ENCODE measurements around the gene SLC43A3. TPM values are rescaled to one million over a fixed set of nuclear protein-coding genes. Genes with fewer than 3 reads are reported as not detected.

The SLC43A3 gene
- total RNA-seq, 1 donor from 2014 or later, result 117 TPM

GRCh38 chr11:57378186-57378585 is 48.7 kb downstream of the SLC43A3 start:
- Histone ChIP-seq H3K4me1 (no peaks in the 10 kb centered on the region), H3K4me3 (no peak overlapping the region), H3K9me3 (no peaks in the 10 kb centered on the region), H3K27me3 (no peaks in the 10 kb centered on the region), H3K36me3 (no peaks in the 10 kb centered on the region), H3K27ac (no peak overlapping the region)
- no peak for TF ChIP-seq CTCF (IDR thresholded peaks at IDR 0.05)
- intact Hi-C loops (cut with DNase I), result no loop called here
- no peak for ATAC-seq
- no peak for DNase-seq

DNA sequence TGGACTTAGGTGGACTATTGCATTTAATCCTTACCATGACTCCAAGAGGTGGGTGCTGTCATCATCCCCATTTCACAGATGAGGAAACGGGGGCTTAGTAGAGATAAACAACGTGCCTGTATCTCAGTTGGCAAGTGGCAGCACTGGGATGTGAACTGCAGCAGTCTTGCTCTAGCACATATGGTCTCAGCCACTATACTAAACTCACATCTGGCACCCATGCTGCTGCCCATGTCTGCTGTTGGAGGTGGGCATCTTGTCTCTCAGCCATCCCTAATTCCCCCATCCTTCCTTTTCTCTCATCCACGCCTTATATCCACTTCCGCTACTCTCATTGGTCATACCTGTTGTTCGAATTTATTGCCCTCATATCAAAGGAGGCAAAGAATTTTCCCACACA is 49.8 kb downstream of the SLC43A3 start:
- H3K27ac ChIP-seq, result no peak overlapping the region
- no peak overlapping the region for H3K4me3 ChIP-seq
- H3K36me3 ChIP-seq, result no peaks in the 10 kb centered on the region
- no peaks in the 10 kb centered on the region for H3K4me1 ChIP-seq
- H3K9me3 ChIP-seq, result no peaks in the 10 kb centered on the region
- intact Hi-C loops (cut with DNase I), result no loop called here
- TF ChIP-seq CTCF (IDR thresholded peaks at IDR 0.05), result no peak
- ATAC-seq (no peak), DNase-seq (no peak)
- no peaks in the 10 kb centered on the region for H3K27me3 ChIP-seq

DNA sequence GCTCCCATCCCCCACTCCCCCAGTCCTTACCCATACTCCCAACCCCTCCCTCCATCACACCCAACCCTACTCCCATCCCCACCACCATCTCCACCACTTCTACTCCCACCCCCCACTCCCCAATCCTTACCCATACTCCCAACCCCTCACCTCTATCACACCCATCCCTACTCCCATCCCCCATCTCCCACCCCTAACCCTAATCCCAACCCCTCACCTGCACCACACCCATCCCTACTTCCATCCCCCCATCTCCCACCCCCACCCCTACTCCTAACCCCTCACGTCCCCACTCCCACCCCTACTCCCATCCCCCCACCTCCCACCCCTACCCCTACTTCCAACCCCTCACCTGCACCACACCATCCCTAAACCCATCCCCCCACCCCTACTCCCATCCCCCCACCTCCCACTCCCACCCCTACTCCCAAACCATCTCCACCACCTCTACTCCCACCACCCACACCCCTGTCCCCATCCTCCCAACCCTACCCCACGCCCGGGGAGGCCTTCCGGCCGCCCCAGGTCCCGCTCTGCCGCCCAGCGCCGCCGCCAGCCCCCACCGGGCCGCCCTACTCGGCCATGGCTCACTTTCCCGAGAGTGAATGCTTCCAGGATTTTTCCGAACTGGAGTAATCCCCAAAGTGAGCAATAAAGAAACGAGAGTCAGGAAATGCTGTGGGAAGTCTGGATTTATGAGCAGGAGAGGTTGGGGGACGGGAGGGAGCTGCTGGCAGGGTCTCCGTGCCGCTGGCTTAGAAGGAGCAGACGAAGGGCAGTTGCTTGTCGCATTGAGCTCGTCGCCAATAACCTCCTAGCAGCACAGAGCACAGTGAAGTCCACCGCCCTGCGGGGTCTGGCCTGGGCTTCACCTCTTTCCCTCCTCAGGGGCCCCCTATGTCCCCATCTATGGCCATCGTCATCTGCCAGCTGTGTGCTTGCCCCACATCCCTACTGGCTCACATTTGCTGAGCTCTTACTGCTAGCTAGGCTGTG is 50.5 kb downstream of the SLC43A3 start:
- no peak overlapping the region for H3K4me3 ChIP-seq
- TF ChIP-seq CTCF (IDR thresholded peaks at IDR 0.05), result no peak
- DNase-seq, result no peak
- H3K36me3 ChIP-seq, result no peaks in the 10 kb centered on the region
- no peaks in the 10 kb centered on the region for H3K4me1 ChIP-seq
- H3K27me3 ChIP-seq, result no peaks in the 10 kb centered on the region
- intact Hi-C loops (cut with DNase I), result no loop called here
- no peak for ATAC-seq
- no peaks in the 10 kb centered on the region for H3K9me3 ChIP-seq
- H3K27ac ChIP-seq, result no peak overlapping the region

- no peak for TF ChIP-seq CTCF (IDR thresholded peaks at IDR 0.05)
Measured at GRCh38 chr11:57375490-57375889, 51.4 kb downstream of the SLC43A3 start.

DNA sequence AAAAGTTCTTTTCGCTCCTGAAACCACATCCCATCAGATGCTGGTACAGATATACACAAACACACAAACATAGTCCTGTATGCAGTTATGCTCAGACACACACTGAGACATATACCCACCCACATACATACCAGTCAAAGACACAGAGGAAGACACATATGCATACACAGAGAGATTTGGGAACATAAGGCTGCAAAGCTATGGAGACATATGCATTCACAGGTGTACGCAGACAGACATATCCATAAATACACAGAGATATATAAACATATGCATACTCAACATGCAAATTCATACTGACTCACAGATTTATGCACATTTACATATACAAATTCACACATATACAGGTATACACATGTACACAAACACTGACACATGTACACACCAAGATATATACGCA is 52.0 kb downstream of the SLC43A3 start:
- no peak overlapping the region for H3K27ac ChIP-seq
- intact Hi-C loops (cut with DNase I), result no loop called here
- no peaks in the 10 kb centered on the region for H3K9me3 ChIP-seq
- no peaks in the 10 kb centered on the region for H3K27me3 ChIP-seq
- no peak for ATAC-seq
- no peak overlapping the region for H3K4me3 ChIP-seq
- H3K4me1 ChIP-seq, result no peaks in the 10 kb centered on the region
- DNase-seq, result no peak
- TF ChIP-seq CTCF (IDR thresholded peaks at IDR 0.05), result no peak
- H3K36me3 ChIP-seq, result no peaks in the 10 kb centered on the region

More at GRCh38 chr11:57375490-57375889, 51.4 kb downstream of the SLC43A3 start:
- no peak overlapping the region for H3K4me3 ChIP-seq
- intact Hi-C loops (cut with DNase I), result no loop called here
- H3K36me3 ChIP-seq, result no peaks in the 10 kb centered on the region
- H3K27ac ChIP-seq, result no peak overlapping the region
- no peaks in the 10 kb centered on the region for H3K4me1 ChIP-seq
- ATAC-seq, result no peak
- no peaks in the 10 kb centered on the region for H3K27me3 ChIP-seq
- no peak for DNase-seq
- no peaks in the 10 kb centered on the region for H3K9me3 ChIP-seq
